ENCODE data around the gene RNH1.

GRCh38 chr11:545171-545570 is 38.1 kb upstream of the RNH1 start:
- no peak for TF ChIP-seq POLR2A (IDR thresholded peaks at IDR 0.05)
- TF ChIP-seq POLR2AphosphoS5 (IDR thresholded peaks at IDR 0.05) = no peak
